HG03039 (cell line): ENCODE results near the gene RTL9.
"Not testable (repeated sequence)": the region's sequence is repeated elsewhere in the genome, so short reads cannot be mapped to it uniquely, and the experiment has no call there.

Source experiments
- ATAC-seq: cut with Tn5 transposase; IDR thresholded peaks from one replicate; pipeline ENCODE4 v1.9.1; 2021; ENCODE audit warnings: mild to moderate bottlenecking, moderate library complexity; ENCODE audit not compliant: unreplicated experiment

The RTL9 gene

GRCh38 chrX:110404376-110404775 lies 45.7 kb downstream of the RTL9 start:
- no peak for ATAC-seq

- not testable (repeated sequence) for ATAC-seq
These were observed 47.6 kb downstream of the RTL9 start for GRCh38 chrX:110406250-110406649.

- ATAC-seq, result no peak
These were observed 48.2 kb downstream of the RTL9 start for GRCh38 chrX:110406822-110407221.

- ATAC-seq, result no peak
These were observed 49.4 kb downstream of the RTL9 start for GRCh38 chrX:110407910-110408545.
